Measurements from ENCODE around the gene UPB1.

DNA sequence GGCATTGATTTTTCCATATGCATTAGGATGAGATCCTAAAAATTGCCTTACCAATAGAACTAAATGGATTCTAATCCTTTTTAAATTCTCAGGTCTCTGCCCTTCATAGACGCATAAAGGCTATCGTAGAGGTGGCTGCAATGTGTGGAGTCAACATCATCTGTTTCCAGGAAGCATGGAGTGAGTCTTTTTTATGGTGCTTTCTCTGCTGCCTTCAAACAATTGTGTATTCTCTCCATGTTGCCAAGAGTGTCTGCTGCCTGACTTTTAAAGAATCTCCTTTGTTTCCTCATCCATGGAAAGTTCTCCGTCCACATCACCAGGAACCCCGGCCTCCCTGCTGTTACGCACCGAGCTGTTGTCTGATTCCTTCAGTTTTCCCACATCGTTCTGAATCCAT is 6.9 kb downstream of the UPB1 start:
- TF ChIP-seq POLR2A (IDR thresholded peaks at IDR 0.05) (no peak), POLR2AphosphoS5 (IDR thresholded peaks at IDR 0.05) (no peak)
- TF ChIP-seq, protein P1, sequence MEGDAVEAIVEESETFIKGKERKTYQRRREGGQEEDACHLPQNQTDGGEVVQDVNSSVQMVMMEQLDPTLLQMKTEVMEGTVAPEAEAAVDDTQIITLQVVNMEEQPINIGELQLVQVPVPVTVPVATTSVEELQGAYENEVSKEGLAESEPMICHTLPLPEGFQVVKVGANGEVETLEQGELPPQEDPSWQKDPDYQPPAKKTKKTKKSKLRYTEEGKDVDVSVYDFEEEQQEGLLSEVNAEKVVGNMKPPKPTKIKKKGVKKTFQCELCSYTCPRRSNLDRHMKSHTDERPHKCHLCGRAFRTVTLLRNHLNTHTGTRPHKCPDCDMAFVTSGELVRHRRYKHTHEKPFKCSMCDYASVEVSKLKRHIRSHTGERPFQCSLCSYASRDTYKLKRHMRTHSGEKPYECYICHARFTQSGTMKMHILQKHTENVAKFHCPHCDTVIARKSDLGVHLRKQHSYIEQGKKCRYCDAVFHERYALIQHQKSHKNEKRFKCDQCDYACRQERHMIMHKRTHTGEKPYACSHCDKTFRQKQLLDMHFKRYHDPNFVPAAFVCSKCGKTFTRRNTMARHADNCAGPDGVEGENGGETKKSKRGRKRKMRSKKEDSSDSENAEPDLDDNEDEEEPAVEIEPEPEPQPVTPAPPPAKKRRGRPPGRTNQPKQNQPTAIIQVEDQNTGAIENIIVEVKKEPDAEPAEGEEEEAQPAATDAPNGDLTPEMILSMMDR (IDR thresholded peaks at IDR 0.05): no peak
